Tongue (tissue), 2 donors: Measurements from ENCODE around the gene SIM2. TPM values are rescaled to one million over a fixed set of nuclear protein-coding genes. Genes with fewer than 3 reads are reported as not detected.

ENCODE experiments used
- DNase-seq: peaks from one replicate; pipeline ENCODE4 v3.0.0-alpha.2; 2015
- total RNA-seq: library from RNA; depleted of rRNA; stranded (reverse); fragments of >200 nt; gene quantifications from one replicate; pipeline ENCODE4 v1.2.3, GENCODE V29; 2014

Gene SIM2
- total RNA-seq, 1 donor from 2014 or later = 14.6 TPM

DNA sequence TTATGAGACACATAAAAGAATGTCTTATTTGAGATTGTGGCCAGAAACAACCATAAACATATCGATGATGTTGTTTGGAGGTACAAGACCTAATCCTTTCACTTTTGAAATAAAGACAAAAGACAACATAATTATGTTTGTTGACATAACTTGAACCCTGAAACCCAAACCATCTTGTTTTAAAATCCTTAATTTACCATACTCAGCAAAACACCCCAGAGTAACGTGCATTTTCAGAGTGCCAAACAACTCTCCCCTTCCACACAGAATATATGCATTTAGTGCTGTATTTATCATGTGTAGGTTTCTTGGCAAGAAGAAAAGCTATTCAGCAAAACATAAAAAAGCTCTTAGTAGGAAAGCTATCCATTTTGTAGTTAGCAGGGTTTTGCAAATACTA, 17.5 kb downstream of the SIM2 start:
- DNase-seq = no peak

DNA sequence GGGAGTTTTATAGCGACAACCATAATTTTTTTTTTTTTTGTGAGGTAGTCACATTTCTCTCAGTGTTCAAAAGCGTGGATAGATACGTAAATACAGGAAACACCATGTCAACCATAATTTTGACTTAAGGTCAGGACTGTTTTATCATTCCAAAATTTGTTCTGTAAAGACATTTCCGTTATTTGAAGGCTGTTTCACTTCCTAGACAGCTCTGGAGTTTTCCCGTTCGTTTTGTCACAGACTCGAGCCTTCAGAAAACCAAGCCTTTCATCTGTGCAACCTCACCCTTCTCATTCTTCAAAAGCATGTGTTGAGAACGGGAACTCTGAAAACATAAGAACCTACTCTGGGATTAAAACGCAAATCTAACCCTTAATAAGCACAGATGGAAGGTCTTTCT, 17.9 kb downstream of the SIM2 start:
- no peak for DNase-seq

DNA sequence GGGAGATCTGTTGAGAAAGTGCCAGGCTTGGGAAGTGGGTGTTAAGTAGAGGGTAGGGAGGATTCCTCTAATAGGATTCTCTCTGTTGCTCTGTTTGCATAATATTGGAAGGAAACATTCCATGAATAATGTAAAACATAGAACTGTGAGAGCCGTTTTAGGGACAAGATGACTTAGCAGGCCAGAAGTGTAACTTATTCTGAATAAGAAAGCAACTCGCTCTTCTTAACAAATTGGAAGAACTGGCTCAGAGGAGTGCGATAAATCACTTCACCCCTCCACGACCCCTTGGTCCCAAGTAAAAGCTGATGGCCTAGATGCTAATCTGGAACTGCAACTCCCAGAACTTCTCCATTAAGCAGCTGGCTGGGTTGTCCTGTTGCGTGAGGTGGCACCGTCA, 19.1 kb downstream of the SIM2 start:
- DNase-seq = no peak

DNA sequence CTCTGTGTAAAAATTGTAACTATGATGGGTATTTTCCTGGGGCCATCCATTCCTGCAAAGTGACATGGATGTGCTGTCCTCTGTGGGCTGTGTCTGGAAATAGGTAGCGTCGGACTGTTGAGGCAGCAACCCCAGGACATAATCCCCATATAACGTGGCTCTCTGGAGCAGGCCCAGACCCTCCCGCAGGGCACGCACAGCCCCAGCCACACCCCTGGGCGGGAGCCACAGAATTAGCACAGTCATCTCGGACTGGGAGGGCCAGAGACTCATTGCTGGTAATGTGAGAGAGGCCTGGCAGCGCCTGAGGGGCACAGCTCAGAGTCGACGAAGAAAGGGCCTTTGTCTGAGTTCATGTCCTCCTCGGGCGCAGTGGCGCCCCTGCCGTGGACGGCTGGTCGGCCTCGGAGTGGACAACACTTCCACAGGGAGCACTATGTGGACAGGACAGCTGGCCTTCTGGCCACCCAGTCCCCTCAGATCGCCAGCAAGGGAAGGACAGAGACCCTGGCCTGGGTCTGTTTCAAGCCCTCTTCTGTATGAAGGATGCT, 20.1 kb downstream of the SIM2 start:
- DNase-seq = peak; percentile 61

DNA sequence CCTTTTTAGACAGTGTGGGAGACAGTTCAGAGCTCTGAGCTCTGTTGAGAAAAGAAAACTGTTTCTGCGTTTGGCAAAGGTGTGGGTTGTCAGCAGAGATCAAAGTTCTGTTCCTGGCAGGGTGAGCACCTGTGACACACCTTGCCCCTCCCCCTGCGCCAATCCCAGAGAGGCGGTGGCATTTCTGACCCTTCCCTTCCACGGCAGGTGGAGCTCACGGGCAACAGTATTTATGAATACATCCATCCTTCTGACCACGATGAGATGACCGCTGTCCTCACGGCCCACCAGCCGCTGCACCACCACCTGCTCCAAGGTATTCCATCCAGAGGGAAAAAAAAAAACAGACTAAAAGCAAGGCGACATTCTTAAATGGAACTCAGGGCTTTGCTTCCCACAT, 20.7 kb downstream of the SIM2 start:
- no peak for DNase-seq

DNA sequence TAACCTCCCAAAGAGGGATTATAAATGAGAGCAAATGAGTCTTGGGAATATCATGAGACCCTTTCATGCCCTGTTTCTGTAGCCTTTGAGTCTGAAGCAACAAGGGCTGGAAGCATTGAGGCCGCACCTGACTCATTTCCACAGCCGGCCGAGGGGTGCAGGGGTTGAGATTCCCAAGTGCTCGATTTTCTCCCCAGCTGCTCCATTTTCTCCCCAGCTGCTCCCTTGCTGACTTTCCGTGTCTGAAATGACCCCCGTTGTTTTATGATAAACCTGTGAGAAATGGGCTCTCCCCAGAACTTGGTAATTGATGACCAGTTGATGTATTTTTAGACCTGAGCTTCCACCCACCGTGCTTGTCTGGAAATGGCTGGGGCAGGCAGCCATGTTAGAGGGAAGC, 22.9 kb downstream of the SIM2 start:
- DNase-seq = no peak

DNA sequence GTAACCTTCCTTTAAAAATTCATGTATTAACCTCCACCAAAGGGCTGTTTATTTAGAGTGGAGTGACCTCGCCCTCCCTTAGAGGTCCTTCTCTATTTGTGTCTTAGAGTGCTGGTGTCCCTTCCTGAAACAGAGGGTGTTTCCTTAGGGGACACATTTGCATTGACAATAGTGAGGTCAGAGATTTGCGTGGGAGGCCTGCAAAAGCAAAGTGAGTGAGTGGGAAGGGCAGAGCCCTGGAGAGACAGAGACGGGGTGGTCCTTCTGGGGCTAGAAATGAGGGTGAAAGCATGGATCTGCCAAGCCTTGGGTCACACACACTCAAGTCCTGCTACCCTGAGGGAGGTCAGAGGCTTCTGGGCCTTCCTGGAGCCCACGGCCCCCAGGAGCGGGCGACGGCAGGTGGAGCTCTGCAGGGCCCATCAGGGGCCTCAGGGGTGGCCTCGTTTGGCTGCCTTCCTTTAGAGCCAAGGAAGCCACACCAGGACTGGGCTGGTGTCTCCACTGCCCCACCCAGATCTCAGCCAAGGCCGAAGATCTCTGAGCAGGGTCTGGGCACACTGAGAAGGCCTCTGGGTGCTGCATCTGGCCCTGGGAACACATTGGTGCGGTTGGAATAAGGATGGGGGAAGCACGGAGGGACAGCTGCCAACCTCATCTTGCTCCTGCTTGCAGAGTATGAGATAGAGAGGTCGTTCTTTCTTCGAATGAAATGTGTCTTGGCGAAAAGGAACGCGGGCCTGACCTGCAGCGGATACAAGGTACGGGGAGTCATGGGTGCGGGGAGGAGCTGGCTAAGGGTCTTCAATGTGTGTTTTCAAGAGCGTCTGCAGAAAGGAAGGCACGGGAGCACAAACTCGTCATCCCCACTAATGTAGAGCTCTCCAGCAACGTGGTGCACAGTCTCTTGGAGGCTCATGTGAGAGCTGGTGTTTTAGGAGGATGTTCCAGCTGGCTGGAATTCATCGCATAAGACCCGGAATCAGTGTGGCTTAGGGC, 23.8 kb downstream of the SIM2 start:
- DNase-seq = no peak

DNA sequence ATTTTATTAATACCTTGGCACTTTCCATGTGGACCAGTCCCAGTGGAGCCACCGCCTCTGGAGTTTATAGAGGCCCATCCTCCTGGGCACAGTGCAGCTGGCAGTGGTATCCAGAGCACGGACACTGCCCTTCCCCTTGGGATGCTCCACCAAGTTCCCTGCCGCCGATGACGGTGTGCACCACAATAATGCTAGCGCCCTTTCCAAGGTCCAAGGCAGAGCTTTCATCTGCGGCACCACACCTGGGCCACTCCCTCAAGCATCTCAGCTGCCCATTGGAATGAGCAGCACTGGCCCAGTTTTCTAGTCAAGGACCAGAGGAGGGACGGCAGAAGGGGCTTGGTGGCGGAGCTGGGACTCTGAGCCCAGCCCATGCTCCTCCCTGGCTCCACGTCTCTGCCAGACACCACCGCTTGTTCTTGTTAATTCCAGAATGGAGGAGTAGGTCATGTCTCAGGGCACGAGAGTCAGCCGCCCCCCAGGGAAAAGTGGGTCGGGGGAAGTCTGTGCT, 24.5 kb downstream of the SIM2 start:
- no peak for DNase-seq

DNA sequence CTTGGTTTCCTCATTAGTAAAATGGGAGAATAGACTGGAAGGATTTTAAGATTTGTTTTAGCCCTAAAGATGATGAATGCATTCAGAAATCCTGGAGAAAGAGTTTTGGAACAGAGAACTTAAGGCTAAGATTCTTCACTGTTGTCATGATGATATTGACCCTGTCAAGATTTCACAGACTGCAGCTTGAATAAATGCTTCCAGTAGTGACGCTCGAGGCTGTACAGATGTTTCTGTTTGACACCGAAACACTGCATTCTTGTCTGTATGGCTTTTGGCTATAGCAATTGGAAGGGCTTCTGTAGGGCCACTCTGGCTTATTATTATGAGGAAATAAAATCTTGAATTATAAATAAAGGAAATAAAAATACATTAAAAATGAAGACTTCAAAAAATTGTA, 25.7 kb downstream of the SIM2 start:
- DNase-seq = no peak

DNA sequence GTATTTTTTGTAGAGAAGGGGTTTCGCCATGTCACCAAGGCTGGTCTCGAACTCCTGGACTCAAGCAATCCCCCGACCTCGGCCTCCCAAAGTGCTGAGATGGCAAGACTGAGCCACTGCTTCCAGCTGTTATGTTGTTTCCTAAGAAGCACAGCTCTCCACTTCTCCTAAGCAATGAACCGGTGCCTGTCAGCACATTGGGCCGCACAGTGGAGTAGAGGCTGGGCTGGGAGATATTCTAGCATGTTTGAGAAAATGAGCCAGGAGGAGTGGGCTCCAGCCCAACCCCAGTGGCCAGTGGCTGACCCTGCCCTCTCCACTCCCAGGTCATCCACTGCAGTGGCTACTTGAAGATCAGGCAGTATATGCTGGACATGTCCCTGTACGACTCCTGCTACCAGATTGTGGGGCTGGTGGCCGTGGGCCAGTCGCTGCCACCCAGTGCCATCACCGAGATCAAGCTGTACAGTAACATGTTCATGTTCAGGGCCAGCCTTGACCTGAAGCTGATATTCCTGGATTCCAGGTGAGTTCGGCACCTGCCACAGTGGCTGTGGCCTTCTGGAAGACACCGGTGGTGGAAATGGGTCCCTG, 27.0 kb downstream of the SIM2 start:
- DNase-seq = no peak

DNA sequence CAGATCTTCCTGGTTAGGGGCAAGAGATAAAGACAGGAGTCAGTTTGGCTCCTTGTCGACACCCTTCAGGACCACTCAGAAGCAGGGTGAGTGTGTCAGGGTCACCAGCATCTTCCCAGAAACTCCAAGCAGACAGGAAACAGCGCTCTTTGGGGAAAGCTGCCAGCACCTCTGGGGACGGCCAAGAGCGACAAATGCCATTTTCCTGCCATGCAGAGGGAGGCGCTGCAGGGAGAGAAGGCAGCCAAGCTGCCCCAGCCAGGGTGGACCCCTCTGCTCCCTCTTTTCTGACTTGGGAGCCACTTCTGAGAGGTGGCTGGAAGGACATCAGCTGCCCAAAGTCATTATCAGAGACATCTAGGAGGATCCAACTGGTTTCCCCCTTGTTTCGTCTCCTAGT, 29.0 kb downstream of the SIM2 start:
- DNase-seq = no peak

DNA sequence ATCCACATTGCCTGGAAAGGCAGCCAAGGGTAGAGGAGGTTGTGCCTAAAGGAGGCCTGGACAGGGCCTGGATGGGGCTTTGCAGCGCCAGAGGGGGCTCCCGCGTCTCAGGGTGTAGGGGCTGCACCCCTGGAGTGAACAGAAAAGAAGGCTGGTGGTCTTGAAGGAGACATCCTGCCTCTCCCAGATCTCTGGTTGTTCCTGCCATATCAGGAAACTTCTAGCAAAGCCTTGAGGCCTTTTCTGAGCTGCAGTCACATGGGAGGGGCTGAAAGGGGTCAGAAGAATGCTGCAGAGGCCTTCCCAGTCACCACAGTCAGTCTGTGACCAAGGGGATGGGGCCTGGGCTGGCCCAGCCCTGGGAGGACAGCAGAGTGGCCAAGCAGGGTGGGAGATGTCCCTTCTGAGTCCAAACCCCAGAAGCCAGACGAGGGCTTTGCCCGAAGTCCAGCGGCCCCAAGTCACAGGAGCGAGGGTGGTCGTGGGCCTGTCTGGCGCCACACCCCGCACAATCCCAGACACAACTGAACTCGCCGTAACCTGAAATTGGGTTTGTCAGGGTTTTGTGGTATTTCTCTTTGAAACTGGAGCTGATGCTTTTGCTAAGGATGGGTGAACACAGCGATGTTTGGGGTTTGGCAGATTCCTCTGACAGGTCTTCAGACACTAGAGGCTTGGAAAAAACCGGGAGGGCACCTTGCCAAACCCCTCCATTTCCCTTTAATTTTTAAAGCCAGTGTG, 29.6 kb downstream of the SIM2 start:
- DNase-seq = peak; percentile 53

DNA sequence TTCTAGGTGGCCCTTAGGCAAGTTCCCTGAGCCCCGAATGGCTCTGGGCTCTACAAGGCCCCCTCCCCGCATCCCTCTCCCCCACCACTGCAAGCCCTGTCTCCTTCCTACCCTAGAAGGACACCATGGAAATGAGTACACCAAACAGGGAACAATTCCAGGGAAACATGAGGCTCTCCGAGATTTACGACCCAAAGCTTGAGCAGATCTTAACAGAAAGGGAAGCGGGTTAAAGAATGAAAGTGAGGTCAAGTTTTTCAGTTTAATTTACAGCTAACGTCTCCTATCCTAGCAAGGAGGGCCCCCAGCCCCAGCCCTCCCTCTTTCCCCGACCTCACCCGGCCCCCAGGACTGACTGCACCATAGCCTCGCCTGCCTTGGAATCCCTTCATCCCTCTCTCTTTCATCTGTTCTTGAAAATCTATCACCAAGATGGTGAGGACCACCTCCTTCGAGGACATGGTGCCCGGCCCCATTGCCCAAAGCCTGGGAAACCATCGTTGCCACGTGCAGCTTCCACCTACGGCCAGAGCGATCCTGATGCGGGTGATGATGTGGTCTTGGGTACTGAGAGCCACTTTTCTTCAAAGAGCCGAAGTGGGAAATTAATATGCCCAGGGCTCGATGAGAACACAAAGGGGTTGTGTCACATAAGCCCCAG, 30.5 kb downstream of the SIM2 start:
- DNase-seq = no peak

DNA sequence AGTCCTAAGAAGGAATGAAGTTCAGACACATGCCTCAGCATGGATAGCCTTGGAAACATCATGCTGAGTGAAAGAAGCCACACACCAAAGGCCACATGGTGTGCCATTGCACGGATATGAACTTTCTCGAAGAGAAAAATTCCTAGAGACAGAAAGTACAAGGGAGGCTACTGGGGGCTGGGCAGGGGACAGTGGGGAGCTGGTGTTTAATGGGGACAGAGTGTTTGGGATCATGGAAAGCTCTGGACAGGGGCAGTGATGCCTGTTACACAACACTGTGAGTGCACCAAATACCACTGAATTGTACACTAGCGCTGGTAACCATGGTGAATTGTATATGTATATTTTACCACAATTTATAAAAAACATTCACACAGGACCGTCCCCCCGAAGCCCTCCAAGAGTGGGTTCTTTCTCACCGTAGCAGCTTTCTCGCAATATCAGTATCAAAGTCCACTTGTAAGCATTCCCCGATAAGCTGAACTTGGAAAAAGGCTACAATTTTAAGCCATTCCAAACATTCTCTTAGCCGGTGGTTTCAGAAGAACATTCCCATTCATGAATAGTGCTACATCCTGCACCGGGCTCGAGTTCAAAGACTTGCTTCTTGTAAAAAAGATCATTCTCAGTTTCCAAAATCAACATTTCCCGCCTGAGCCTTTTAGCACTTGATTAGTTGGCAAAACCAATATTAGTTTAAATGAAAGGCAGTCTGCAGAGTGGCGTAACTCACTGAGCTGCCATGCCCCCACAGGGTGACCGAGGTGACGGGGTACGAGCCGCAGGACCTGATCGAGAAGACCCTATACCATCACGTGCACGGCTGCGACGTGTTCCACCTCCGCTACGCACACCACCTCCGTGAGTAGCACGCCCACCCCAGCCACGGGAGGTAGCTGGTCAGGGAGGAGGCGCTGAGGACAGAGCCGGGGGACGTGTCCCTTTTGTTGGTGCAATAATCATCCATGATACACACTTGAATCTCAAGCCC, 31.7 kb downstream of the SIM2 start:
- no peak for DNase-seq

DNA sequence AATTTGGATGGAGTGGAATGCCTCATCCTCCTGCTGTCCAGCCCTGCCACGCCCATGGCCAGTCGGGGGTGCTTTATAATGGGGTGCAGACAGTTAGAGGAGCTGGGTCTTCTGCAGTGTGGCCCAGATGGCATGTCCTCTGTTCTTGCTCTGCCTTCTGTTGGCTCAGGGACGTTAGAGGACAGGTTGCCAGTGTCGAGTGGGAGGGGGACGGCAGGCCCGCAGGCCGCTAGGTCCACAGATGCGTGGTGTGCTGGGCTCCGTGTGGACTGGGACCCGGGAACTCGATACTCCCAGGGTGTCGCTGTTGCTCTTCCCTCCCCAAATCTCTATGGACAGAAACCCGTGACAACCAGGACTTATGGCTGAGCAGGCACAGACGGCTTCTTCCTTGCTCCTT, 33.3 kb downstream of the SIM2 start:
- DNase-seq = no peak

DNA sequence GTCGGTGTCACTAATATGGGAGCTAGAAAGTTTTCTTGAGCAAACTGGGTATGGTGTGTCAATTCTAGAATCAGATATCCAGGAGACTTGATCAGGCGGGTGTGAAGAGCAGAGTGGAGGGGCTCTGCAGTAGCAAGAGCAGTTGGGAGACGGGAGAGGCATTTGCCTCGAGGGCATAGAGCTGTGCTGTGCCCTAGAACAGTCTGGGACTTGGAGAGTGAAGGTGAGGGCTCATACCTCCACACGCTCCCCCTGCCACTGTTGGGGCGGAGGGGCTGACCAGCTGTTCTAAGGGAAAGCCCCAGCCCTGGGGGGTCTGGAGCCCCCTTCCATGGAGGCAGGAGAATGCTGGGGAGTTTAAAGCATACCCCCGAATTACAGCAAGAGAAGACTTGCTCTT, 33.8 kb downstream of the SIM2 start:
- DNase-seq = no peak

DNA sequence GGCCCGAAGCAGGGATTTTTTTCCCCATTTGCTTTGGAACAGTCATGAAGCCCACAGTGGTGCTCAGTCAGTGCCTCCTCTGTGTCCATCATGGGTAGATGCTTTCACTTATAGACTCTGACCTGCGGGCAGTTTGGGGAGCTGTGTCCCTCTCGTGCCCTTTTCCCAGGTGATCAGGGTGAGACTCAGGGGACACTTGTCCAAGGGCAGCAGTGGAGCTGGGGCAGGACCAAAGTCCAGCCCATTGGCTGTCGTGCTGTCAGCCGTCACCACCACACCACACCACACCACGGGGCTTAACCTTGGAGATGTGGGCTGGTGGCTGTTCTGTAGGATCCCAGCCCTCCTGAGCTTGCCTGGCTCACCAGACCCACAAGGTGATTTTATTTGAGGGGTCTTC, 34.9 kb downstream of the SIM2 start:
- DNase-seq = no peak

DNA sequence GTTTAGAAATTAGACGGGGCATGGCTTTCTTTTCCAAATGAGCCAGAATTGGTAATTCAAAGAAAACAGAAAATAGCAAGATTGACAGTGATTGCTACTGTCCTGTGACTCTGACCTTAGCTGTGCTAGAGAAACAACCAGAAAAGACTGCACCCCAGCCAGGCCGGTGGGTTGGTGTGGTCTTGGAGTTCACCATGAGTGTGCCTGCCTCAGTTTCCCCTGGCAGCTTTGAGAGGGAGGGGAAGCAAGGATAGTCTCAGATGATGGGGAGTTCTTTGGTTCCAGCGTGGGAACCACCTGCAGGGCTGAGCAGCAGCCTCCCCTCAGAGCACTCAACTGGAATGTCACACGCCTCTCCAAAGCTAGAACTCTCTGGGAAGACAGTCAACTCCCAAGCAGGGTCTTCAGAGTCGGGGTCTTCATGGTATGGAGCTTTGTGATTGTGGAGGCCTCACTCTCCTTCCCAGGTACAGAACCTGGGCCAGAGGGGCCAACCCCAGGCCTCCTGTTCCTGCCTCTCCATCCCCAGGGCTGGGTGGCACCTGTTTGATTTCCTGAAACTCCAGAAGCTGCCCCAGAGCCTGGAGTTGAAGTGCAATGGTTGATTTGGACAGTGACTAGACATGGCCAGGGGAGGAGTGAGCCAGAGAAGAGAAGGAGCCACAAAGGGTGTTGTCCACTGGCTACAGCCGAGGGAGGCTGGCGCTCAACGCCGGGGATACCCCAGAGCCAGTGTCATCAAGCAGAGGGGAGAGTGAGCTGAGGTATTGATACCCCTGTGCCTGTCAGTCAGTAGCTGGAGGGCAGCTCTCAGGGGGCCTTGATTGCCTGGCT, 35.7 kb downstream of the SIM2 start:
- DNase-seq = no peak

DNA sequence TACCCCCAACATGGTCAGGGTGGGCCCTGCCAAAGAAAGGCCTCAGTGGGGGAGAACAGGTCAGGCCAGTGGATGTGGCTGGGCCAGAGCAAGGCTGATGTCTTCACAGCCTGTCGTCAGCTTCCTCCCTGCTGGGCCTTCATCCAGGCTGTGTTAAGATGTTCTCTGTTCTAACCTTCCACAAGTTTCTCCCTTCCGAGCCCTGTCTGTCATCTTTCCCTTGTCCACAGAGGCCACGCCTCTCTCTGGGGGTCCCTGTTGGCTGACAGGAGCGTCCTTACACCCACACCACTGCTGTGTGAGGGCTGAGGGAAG, 36.2 kb downstream of the SIM2 start:
- DNase-seq = no peak

DNA sequence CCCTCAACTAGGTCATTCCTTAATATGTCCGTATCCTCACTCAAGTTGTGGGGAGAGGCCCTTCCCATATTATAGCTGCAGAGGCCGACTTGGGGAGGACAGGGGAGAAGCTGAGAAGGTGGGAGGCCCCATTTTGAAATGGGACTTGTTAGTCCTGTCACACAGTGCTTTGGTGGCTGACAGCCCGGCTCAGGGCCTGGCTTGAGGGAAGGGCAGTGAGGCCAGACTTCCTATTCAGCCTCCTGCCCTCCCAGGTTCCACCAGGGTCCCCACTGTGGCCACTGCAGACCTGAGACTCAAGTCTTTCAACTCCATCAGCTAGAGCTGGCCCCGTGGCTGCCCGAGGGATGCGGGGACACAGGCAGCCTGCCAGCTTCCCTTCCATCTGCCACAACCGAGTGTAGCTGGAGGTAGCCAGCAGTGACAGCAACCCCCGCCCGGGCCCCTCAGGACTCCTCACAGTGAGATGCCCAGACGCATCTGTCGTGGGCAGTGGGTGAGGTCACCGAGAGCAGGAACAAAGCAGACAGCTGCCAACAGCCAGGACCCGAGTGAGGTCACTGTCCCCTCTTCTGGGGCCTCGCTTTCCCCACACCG, 36.9 kb downstream of the SIM2 start:
- no peak for DNase-seq
